ENCODE measurements around the gene GPSM1. TPM values are rescaled to one million over a fixed set of nuclear protein-coding genes. Genes with fewer than 3 reads are reported as not detected.

Gene GPSM1
- total and polyA plus RNA-seq, 7 experiments from 2014 or later, result 0.87 to 11.5 (median 8.4) TPM

- Histone ChIP-seq H3K36me3 (ENCODE audit: control insufficient read depth in 2 of 3, insufficient read depth in 3 of 3, low read length in 3 of 3) (no peaks in the 10 kb centered on the region), H3K9me3 (ENCODE audit: control insufficient read depth in 2 of 3, low read length in 3 of 3) (no peaks in the 10 kb centered on the region), H3K27ac (ENCODE audit: low read depth, low read length) (no peak overlapping the region), H3K4me1 (ENCODE audit: control insufficient read depth in 2 of 2, insufficient read depth in 2 of 2, low read length in 2 of 2) (no peaks in the 10 kb centered on the region), H3K4me3 (ENCODE audit: low read length) (no peak overlapping the region), H3K27me3 (ENCODE audit: control insufficient read depth in 2 of 2, insufficient read depth in 2 of 2, low read length in 2 of 2) (no peaks in the 10 kb centered on the region)
- H3K27me3 Mint-ChIP-seq, result peaks cover 0 to 3% (median 0%) of the 10 kb centered on the region in 5 donors
- CTCF ChIA-PET, result interaction anchor here (0.9 kb wide), 1 partner anchor 12 kb away, joined by 3 read pairs; no protein-coding TSS in a partner anchor
- H3K9me3 Mint-ChIP-seq, result no peaks in the 10 kb centered on the region
- no peaks in the 10 kb centered on the region for H3K4me1 Mint-ChIP-seq
- POLR2A ChIA-PET, result no interaction called here
- ATAC-seq (no peak), DNase-seq (no peak)
- H3K4me3 Mint-ChIP-seq, result no peak overlapping the region
- intact Hi-C loops (cut with micrococcal nuclease), result no loop called here
- no peak overlapping the region for H3K27ac Mint-ChIP-seq
- no peaks in the 10 kb centered on the region for H3K36me3 Mint-ChIP-seq
These were observed 27.8 kb upstream of the GPSM1 start for GRCh38 chr9:136299541-136299940.

DNA sequence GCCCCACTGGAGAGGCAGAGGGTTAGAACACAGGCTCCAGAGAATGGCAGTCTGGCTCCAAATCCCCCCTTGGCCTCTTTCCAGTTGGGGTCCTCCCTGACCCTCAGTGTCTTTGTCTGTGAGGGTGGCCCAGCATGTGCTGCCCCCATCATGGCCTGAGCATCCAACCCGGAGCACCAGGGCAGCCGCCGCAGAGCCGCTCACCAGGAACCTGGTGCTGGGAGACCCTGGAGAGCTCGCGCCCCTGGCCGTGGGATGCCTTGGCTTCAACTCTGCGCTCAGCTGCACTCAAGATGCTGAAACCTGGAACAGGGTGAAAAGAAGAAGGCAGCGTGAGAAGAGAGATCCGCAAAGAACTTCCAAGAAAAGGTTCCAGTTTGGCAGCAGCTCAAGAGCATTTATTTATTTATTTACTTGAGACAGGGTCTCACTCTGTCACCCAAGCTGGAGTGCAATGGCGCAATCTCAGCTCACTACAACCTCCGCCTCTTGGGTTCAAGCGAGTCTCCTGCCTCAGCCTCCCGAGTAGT, 27.3 kb upstream of the GPSM1 start:
- Histone ChIP-seq H3K27me3 (ENCODE audit: control insufficient read depth in 2 of 2, insufficient read depth in 2 of 2, low read length in 2 of 2) (no peaks in the 10 kb centered on the region), H3K36me3 (ENCODE audit: control insufficient read depth in 2 of 3, insufficient read depth in 3 of 3, low read length in 3 of 3) (no peaks in the 10 kb centered on the region), H3K9me3 (ENCODE audit: control insufficient read depth in 2 of 3, low read length in 3 of 3) (no peaks in the 10 kb centered on the region), H3K4me1 (ENCODE audit: control insufficient read depth in 2 of 2, insufficient read depth in 2 of 2, low read length in 2 of 2) (no peaks in the 10 kb centered on the region), H3K27ac (ENCODE audit: low read depth, low read length) (no peak overlapping the region), H3K4me3 (ENCODE audit: low read length) (no peak overlapping the region)
- intact Hi-C loops (cut with micrococcal nuclease), result no loop called here
- ATAC-seq (no peak), DNase-seq (no peak)
- Mint-ChIP-seq H3K36me3 (no peaks in the 10 kb centered on the region), H3K4me3 (no peak overlapping the region), H3K27ac (no peak overlapping the region), H3K27me3 (peaks cover 0 to 3% (median 0%) of the 10 kb centered on the region in 5 donors), H3K4me1 (no peaks in the 10 kb centered on the region), H3K9me3 (no peaks in the 10 kb centered on the region)
- ChIA-PET POLR2A (no interaction called here), CTCF (interaction anchor here (0.6 to 0.9 kb wide), 3 partner anchors 12 to 1077 kb away, joined by 3 to 4 read pairs (median 3); no protein-coding TSS in a partner anchor)

DNA sequence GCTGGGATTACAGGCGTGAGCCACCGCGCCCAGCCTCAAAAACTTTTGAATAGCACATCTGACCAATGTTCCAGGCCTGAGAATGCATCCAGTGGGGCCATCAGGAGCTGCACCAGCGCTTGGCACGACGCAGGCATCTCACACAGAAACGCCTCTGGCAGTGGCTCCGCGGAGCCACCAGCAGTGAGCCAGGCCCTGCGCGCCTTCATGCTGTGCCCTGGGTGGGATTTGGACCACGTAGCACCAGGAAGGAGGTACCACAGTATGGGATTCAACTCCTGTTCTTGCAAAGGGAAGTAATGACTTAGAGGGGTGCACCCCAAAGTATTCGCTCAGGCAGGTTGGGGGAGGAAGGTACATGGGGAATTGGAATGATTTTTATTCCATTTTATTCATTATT, 26.5 kb upstream of the GPSM1 start:
- Histone ChIP-seq H3K27me3 (ENCODE audit: control insufficient read depth in 2 of 2, insufficient read depth in 2 of 2, low read length in 2 of 2) (no peaks in the 10 kb centered on the region), H3K27ac (ENCODE audit: low read depth, low read length) (no peak overlapping the region), H3K36me3 (ENCODE audit: control insufficient read depth in 2 of 3, insufficient read depth in 3 of 3, low read length in 3 of 3) (no peaks in the 10 kb centered on the region), H3K4me1 (ENCODE audit: control insufficient read depth in 2 of 2, insufficient read depth in 2 of 2, low read length in 2 of 2) (no peaks in the 10 kb centered on the region), H3K9me3 (ENCODE audit: control insufficient read depth in 2 of 3, low read length in 3 of 3) (no peaks in the 10 kb centered on the region), H3K4me3 (ENCODE audit: low read length) (no peak overlapping the region)
- Mint-ChIP-seq H3K9me3 (no peaks in the 10 kb centered on the region), H3K36me3 (no peaks in the 10 kb centered on the region), H3K27me3 (peaks cover 0 to 3% (median 0%) of the 10 kb centered on the region in 5 donors), H3K4me3 (no peak overlapping the region), H3K4me1 (no peaks in the 10 kb centered on the region), H3K27ac (no peak overlapping the region)
- intact Hi-C loops (cut with micrococcal nuclease), result no loop called here
- ATAC-seq, result no peak
- POLR2A ChIA-PET, result no interaction called here
- CTCF ChIA-PET, result interaction anchor here (0.6 kb wide), 1 partner anchor 1076 kb away, joined by 3 read pairs; no protein-coding TSS in a partner anchor
- DNase-seq, result no peak

DNA sequence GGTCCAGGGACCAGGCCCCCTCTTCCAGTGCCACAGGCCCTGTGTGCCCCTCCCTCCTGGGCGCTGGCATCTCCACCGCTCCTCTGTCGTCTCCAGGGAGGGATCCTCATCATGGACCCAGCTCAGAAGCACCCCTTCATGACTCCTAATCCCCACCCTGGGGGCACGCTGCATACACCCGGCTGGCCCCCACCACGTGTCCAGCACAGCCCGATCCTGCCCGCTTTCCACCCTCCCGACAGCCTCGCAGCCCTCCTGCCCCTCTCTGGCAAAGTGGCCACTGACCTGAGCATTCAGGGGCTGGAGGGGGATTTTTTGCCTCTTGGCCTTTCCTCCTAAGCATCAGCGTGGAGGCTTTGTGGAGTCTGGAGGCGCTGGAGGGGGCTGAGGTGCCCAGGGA, 24.8 kb upstream of the GPSM1 start:
- Histone ChIP-seq H3K4me3 (ENCODE audit: low read length) (no peak overlapping the region), H3K27me3 (ENCODE audit: control insufficient read depth in 2 of 2, insufficient read depth in 2 of 2, low read length in 2 of 2) (no peaks in the 10 kb centered on the region), H3K27ac (ENCODE audit: low read depth, low read length) (no peak overlapping the region), H3K4me1 (ENCODE audit: control insufficient read depth in 2 of 2, insufficient read depth in 2 of 2, low read length in 2 of 2) (no peaks in the 10 kb centered on the region), H3K36me3 (ENCODE audit: control insufficient read depth in 2 of 3, insufficient read depth in 3 of 3, low read length in 3 of 3) (no peaks in the 10 kb centered on the region), H3K9me3 (ENCODE audit: control insufficient read depth in 2 of 3, low read length in 3 of 3) (no peaks in the 10 kb centered on the region)
- Mint-ChIP-seq H3K36me3 (no peaks in the 10 kb centered on the region), H3K9me3 (no peaks in the 10 kb centered on the region), H3K27ac (no peak overlapping the region), H3K4me1 (peaks cover 0 to 5% (median 0%) of the 10 kb centered on the region in 7 donors), H3K27me3 (peaks cover 0 to 3% (median 0%) of the 10 kb centered on the region in 5 donors), H3K4me3 (no peak overlapping the region)
- ChIA-PET POLR2A (no interaction called here), CTCF (no interaction called here)
- DNase-seq, result no peak
- intact Hi-C loops (cut with micrococcal nuclease), result no loop called here
- ATAC-seq, result no peak

DNA sequence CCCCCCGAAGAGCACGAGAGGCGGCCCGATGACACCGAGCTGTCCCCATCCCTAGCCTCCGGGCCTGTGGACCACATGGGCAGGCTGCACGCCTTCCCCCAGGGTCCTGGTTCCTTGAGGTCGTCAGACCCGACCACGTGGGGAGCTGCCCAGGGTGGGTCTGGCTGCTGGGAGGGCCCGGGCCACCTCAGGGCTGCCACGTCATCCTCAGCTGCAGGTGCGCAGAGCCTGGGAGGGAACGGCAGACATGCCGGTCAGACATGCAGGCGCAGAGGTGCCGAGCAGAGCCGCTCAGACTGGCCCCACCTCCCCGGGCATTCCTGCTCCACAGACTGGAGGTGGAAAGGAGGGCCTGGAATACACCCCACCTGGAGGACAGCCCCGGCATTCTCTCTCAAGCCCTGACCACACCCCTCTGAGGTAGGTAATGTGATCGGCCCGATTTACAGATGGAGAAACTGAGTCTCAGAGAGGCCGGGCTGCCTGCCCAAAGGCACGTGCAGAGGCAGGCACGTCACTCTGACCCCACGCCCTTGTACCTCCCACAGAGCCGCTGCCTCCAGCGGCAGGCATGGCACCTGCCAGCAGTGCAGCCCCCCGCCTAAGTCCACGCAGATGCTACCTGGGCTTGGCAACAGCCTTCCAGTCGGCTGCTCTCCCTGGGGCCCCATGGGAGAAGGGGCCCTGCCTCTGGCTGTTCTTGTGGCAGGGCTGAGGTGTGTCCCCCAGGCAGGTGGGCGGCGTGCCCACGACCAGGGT, 24.1 kb upstream of the GPSM1 start:
- no peaks in the 10 kb centered on the region for H3K9me3 Mint-ChIP-seq
- POLR2A ChIA-PET, result no interaction called here
- CTCF ChIA-PET, result no interaction called here

DNA sequence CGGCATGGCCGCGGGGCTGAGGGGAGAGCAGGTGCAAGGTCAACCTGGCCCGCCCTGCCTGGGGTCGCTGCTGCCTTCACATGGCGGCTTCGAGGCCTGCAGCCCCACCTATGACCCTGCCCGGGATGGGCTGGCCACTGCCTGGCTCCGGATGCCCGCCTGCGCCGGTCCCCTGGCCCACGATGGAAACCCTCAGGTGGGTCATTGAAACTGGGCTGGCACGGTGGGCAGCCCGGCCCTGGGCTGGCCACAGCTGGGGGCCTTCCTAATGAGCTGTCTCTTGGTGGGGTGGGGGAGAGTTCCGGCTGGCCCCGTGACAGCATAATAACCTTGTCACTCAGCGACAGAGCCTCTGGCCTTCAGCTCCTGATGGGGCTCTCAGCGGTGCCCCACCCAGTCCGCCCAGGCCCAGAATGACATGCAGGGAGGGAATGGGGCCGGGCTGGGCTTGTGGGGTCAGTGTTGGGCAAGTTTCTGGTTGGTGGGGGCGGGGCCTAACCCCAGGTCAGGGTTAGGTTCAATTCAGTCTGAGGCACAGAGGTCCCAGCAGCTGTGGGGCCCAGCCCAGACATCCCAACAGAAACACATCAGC, 23.4 kb upstream of the GPSM1 start, which contains the start of gene CCDC187:
Gene CCDC187 (minus strand): TSS at position 270 of the 592 bp plus-strand sequence. CDS start 264 bp downstream, at position 6.
- ATAC-seq (no peak), DNase-seq (no peak)
- Histone ChIP-seq H3K27ac (ENCODE audit: low read depth, low read length) (no peak within 1 kb of the TSS), H3K9me3 (ENCODE audit: control insufficient read depth in 2 of 3, low read length in 3 of 3) (no peaks in the 10 kb centered on the region), H3K4me3 (ENCODE audit: low read length) (no peak within 1 kb of the TSS), H3K27me3 (ENCODE audit: control insufficient read depth in 2 of 2, insufficient read depth in 2 of 2, low read length in 2 of 2) (no peaks in the 10 kb centered on the region), H3K36me3 (ENCODE audit: control insufficient read depth in 2 of 3, insufficient read depth in 3 of 3, low read length in 3 of 3) (no peaks in the 10 kb centered on the region), H3K4me1 (ENCODE audit: control insufficient read depth in 2 of 2, insufficient read depth in 2 of 2, low read length in 2 of 2) (no peaks in the 10 kb centered on the region)
- Mint-ChIP-seq H3K27me3 (no peaks in the 10 kb centered on the region), H3K27ac (no peak within 1 kb of the TSS), H3K36me3 (no peaks in the 10 kb centered on the region), H3K9me3 (no peaks in the 10 kb centered on the region), H3K4me1 (peaks cover 0 to 5% (median 0%) of the 10 kb centered on the region in 7 donors), H3K4me3 (no peak within 1 kb of the TSS)
- ChIA-PET POLR2A (no interaction called here), CTCF (no interaction called here)
- intact Hi-C loops (cut with micrococcal nuclease), result no loop called here

More for the DNA sequence above, 24.1 kb upstream of the GPSM1 start:
- no peaks in the 10 kb centered on the region for H3K9me3 ChIP-seq (ENCODE audit: control insufficient read depth in 2 of 3, low read length in 3 of 3)
- H3K27me3 ChIP-seq (ENCODE audit: control insufficient read depth in 2 of 2, insufficient read depth in 2 of 2, low read length in 2 of 2), result no peaks in the 10 kb centered on the region
- Mint-ChIP-seq H3K27ac (no peak overlapping the region), H3K36me3 (no peaks in the 10 kb centered on the region), H3K4me1 (peaks cover 0 to 5% (median 0%) of the 10 kb centered on the region in 7 donors), H3K4me3 (no peak overlapping the region), H3K27me3 (peaks cover 0 to 3% (median 0%) of the 10 kb centered on the region in 5 donors)
- H3K27ac ChIP-seq (ENCODE audit: low read depth, low read length), result no peak overlapping the region
- H3K36me3 ChIP-seq (ENCODE audit: control insufficient read depth in 2 of 3, insufficient read depth in 3 of 3, low read length in 3 of 3), result no peaks in the 10 kb centered on the region
- no peak for ATAC-seq
- intact Hi-C loops (cut with micrococcal nuclease), result no loop called here
- no peak overlapping the region for H3K4me3 ChIP-seq (ENCODE audit: low read length)
- DNase-seq, result no peak
- no peaks in the 10 kb centered on the region for H3K4me1 ChIP-seq (ENCODE audit: control insufficient read depth in 2 of 2, insufficient read depth in 2 of 2, low read length in 2 of 2)
